Measurements from ENCODE around the gene HEMGN.

Gene HEMGN

DNA sequence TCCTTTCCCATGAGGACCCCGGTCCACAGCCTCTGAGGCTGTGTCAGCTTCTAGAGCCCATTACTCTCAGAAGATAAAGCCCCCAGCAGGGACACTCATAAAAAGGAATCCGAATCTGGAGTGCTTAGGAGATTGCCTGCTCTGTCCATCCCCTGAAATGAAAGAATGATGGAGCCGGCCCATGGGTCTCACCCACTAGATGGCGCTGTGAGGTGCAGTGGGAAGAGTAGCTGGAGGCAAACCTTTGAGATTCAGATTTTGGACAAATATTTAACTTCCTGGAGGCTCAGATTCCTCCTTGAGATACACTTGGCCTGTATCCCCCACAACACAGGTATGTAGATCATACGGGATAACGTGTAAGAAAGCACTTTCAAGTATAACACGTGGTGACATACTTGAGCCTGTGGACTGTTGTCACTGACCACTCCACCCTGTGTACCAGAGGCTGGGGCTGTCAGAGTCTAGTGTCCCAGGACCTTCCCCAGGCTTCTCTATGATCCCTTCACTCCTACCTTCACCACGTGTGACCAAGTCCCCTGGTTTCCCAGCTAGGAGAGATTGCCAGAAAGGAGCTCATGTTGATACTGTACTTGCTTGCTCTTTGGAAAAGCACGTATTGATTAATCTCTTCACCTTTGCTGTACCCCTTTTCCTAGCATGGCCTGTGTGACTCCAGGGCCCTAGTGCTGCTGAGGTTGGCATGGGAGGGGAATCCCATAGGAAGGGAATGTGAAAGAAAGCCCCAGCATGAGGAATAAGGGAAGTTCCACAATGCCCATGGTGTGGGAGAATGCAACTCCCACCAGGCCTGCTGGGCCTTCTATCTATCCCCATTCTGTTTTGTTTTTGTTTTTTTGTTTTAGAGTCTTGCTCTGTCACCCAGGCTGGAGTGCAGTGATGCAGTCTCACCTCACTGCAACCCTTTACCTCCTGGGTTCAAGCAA, 47.8 kb downstream of the HEMGN start:
- TF ChIP-seq, protein P1, sequence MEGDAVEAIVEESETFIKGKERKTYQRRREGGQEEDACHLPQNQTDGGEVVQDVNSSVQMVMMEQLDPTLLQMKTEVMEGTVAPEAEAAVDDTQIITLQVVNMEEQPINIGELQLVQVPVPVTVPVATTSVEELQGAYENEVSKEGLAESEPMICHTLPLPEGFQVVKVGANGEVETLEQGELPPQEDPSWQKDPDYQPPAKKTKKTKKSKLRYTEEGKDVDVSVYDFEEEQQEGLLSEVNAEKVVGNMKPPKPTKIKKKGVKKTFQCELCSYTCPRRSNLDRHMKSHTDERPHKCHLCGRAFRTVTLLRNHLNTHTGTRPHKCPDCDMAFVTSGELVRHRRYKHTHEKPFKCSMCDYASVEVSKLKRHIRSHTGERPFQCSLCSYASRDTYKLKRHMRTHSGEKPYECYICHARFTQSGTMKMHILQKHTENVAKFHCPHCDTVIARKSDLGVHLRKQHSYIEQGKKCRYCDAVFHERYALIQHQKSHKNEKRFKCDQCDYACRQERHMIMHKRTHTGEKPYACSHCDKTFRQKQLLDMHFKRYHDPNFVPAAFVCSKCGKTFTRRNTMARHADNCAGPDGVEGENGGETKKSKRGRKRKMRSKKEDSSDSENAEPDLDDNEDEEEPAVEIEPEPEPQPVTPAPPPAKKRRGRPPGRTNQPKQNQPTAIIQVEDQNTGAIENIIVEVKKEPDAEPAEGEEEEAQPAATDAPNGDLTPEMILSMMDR (IDR thresholded peaks at IDR 0.05; ENCODE audit: control insufficient read depth, insufficient read depth, low read depth, low read length, missing control alignments): peak; percentile 70
- no peak for DNase-seq (ENCODE audit: low read depth)
- H3K4me3 ChIP-seq (ENCODE audit: control insufficient read depth, low read depth, low read length): no peak overlapping the region

DNA sequence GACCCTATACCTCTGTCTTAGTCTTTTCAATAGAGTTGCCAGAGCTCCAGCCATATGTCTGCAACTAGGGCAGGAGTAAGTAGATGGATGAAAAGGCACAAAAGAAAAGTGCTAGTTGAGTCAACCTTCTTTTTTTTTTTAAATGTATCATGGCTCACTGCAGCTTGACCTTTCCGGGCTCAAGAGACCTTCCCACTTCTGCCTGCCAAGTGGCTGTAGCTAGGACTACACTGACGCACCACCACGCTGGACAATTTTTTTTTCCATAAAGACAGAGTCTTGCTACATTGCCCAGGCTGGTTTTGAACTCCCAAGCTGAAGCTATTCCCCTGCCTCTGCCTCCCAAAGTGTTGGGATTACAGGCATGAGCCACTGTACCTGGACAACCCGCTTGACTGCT, 57.6 kb downstream of the HEMGN start:
- TF ChIP-seq, protein P1 (IDR thresholded peaks at IDR 0.05; ENCODE audit: control insufficient read depth, insufficient read depth, low read depth, low read length, missing control alignments): no peak
- no peak overlapping the region for H3K4me3 ChIP-seq (ENCODE audit: control insufficient read depth, low read depth, low read length)
- no peak for DNase-seq (ENCODE audit: low read depth)

Data from AG09309 (cell line).